ENCODE results near the gene PHF23.

DNA sequence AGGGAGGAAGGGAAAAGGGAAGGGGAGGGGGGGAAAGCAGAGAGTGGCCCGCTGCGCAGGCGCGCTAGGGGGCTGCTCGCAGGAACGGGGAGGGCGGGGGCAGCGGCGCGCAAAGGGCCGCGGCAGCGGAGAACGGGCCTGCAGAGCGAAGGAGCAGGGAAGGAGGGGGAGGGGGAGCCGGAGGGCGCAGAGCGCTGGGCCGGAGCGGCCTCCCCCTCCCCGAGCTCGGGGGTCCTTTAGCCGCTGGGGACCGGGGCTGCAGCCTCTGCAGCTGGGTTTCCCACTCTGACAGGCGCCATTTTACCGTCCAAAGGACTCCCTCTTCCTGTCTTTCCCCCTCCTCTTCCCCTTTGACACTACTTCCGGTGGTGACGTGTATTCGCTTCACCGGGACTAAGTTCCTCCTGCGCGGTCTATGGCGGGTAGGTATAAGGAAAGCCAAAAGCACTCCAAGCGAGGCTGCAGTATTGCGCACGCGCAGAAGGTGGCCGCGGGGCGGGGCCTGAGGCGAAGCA, 12.5 kb upstream of the PHF23 start, which contains the start of gene CTDNEP1:
- TF ChIP-seq CTCF (IDR thresholded peaks at IDR 0.05; ENCODE audit: borderline replicate concordance, extremely low read depth, low read length, poor library complexity, severe bottlenecking) (no peak), EZH2 (IDR thresholded peaks at IDR 0.05; ENCODE audit: borderline replicate concordance, low read depth, low read length, severe bottlenecking) (no peak)

All from DND-41 (cell line).